Neuron (in vitro differentiated cells): ENCODE measurements around the gene IFT88.

Experiments
- H2AFZ ChIP-seq: one replicate; pipeline ENCODE4 v1.6.1; 2013; ENCODE audit warnings: low read depth, mild to moderate bottlenecking, inconsistent platforms, low read length, moderate library complexity
- H3K27me3 ChIP-seq: one replicate; pipeline ENCODE4 v1.6.1; 2013; ENCODE audit warnings: low read length; ENCODE audit not compliant: insufficient read depth
- H3K36me3 ChIP-seq: one replicate; pipeline ENCODE4 v1.6.1; 2013; ENCODE audit warnings: low read length; ENCODE audit not compliant: insufficient read depth
- H3K4me1 ChIP-seq: one replicate; pipeline ENCODE4 v1.6.1; 2013; ENCODE audit warnings: low read length; ENCODE audit not compliant: insufficient read depth
- H3K4me3 ChIP-seq: 2 replicates; pipeline ENCODE4 v1.5.1; 2013; ENCODE audit warnings: mild to moderate bottlenecking, low read length, moderate library complexity
- H3K9me3 ChIP-seq: one replicate; pipeline ENCODE4 v1.6.1; 2013; ENCODE audit warnings: low read length

Gene IFT88

GRCh38 chr13:20573636-20574035, 6.7 kb downstream of the IFT88 start:
- no peaks in the 10 kb centered on the region for H3K27me3 ChIP-seq
- peaks cover 15% of the 10 kb centered on the region for H3K9me3 ChIP-seq
- no peak overlapping the region for H2AFZ ChIP-seq
- no peak overlapping the region for H3K4me3 ChIP-seq
- no peaks in the 10 kb centered on the region for H3K4me1 ChIP-seq
- peaks cover 13% of the 10 kb centered on the region for H3K36me3 ChIP-seq

GRCh38 chr13:20579191-20579590, 12.2 kb downstream of the IFT88 start:
- H3K4me3 ChIP-seq = no peak overlapping the region
- H3K27me3 ChIP-seq = no peaks in the 10 kb centered on the region
- peaks cover 39% of the 10 kb centered on the region for H3K36me3 ChIP-seq
- no peaks in the 10 kb centered on the region for H3K4me1 ChIP-seq
- H2AFZ ChIP-seq = no peak overlapping the region
- H3K9me3 ChIP-seq = peaks cover 24% of the 10 kb centered on the region

- Histone ChIP-seq H3K36me3 (peaks cover 41% of the 10 kb centered on the region), H3K9me3 (peaks cover 32% of the 10 kb centered on the region), H3K27me3 (no peaks in the 10 kb centered on the region), H2AFZ (no peak overlapping the region), H3K4me1 (no peaks in the 10 kb centered on the region), H3K4me3 (no peak overlapping the region)
Measured at GRCh38 chr13:20580257-20580656, 13.3 kb downstream of the IFT88 start.

- Histone ChIP-seq H3K27me3 (no peaks in the 10 kb centered on the region), H3K36me3 (peaks cover 39% of the 10 kb centered on the region), H2AFZ (no peak overlapping the region), H3K9me3 (peaks cover 27% of the 10 kb centered on the region), H3K4me1 (no peaks in the 10 kb centered on the region), H3K4me3 (no peak overlapping the region)
Measured at GRCh38 chr13:20582026-20582425, 15.1 kb downstream of the IFT88 start.

- Histone ChIP-seq H3K9me3 (peaks cover 25% of the 10 kb centered on the region), H3K27me3 (no peaks in the 10 kb centered on the region), H2AFZ (no peak overlapping the region), H3K4me3 (no peak overlapping the region), H3K4me1 (no peaks in the 10 kb centered on the region), H3K36me3 (peaks cover 39% of the 10 kb centered on the region)
Measured at GRCh38 chr13:20583803-20584293, 16.9 kb downstream of the IFT88 start.

- Histone ChIP-seq H3K4me1 (no peaks in the 10 kb centered on the region), H3K36me3 (peaks cover 25% of the 10 kb centered on the region), H3K9me3 (peaks cover 20% of the 10 kb centered on the region), H3K4me3 (no peak overlapping the region), H2AFZ (no peak overlapping the region), H3K27me3 (no peaks in the 10 kb centered on the region)
Measured at GRCh38 chr13:20585371-20585770, 18.4 kb downstream of the IFT88 start.

GRCh38 chr13:20588529-20589110, 21.7 kb downstream of the IFT88 start:
- Histone ChIP-seq H3K27me3 (no peaks in the 10 kb centered on the region), H3K36me3 (peaks cover 13% of the 10 kb centered on the region), H3K4me3 (no peak overlapping the region), H3K4me1 (no peaks in the 10 kb centered on the region), H2AFZ (no peak overlapping the region), H3K9me3 (peaks cover 13% of the 10 kb centered on the region)

- no peaks in the 10 kb centered on the region for H3K27me3 ChIP-seq
- no peak overlapping the region for H2AFZ ChIP-seq
- no peaks in the 10 kb centered on the region for H3K4me1 ChIP-seq
- no peak overlapping the region for H3K4me3 ChIP-seq
- peaks cover 3% of the 10 kb centered on the region for H3K36me3 ChIP-seq
- peaks cover under 1% of the 10 kb centered on the region for H3K9me3 ChIP-seq
Measured at GRCh38 chr13:20590561-20590960, 23.6 kb downstream of the IFT88 start.

GRCh38 chr13:20592606-20593005, 25.6 kb downstream of the IFT88 start:
- Histone ChIP-seq H3K9me3 (no peaks in the 10 kb centered on the region), H3K4me3 (no peak overlapping the region), H2AFZ (no peak overlapping the region), H3K4me1 (no peaks in the 10 kb centered on the region), H3K27me3 (no peaks in the 10 kb centered on the region), H3K36me3 (peaks cover 9% of the 10 kb centered on the region)

GRCh38 chr13:20594280-20594679, 27.3 kb downstream of the IFT88 start:
- Histone ChIP-seq H3K27me3 (no peaks in the 10 kb centered on the region), H3K9me3 (no peaks in the 10 kb centered on the region), H3K36me3 (peaks cover 14% of the 10 kb centered on the region), H3K4me1 (no peaks in the 10 kb centered on the region), H2AFZ (no peak overlapping the region), H3K4me3 (no peak overlapping the region)

GRCh38 chr13:20607015-20607414, 40.1 kb downstream of the IFT88 start:
- Histone ChIP-seq H3K4me1 (no peaks in the 10 kb centered on the region), H3K9me3 (peaks cover 3% of the 10 kb centered on the region), H3K27me3 (no peaks in the 10 kb centered on the region), H3K36me3 (peaks cover 34% of the 10 kb centered on the region), H2AFZ (no peak overlapping the region), H3K4me3 (no peak overlapping the region)

GRCh38 chr13:20608438-20609020, 41.6 kb downstream of the IFT88 start:
- Histone ChIP-seq H3K4me3 (no peak overlapping the region), H3K9me3 (peaks cover 3% of the 10 kb centered on the region), H3K36me3 (peaks cover 34% of the 10 kb centered on the region), H2AFZ (no peak overlapping the region), H3K27me3 (no peaks in the 10 kb centered on the region), H3K4me1 (no peaks in the 10 kb centered on the region)

- H3K9me3 ChIP-seq = peaks cover 3% of the 10 kb centered on the region
- H3K27me3 ChIP-seq = no peaks in the 10 kb centered on the region
- H3K4me1 ChIP-seq = no peaks in the 10 kb centered on the region
- no peak overlapping the region for H2AFZ ChIP-seq
- no peak overlapping the region for H3K4me3 ChIP-seq
- peaks cover 34% of the 10 kb centered on the region for H3K36me3 ChIP-seq
Measured at GRCh38 chr13:20609145-20609544, 42.2 kb downstream of the IFT88 start.

- Histone ChIP-seq H2AFZ (no peak overlapping the region), H3K9me3 (peaks cover 3% of the 10 kb centered on the region), H3K4me3 (no peak overlapping the region), H3K4me1 (no peaks in the 10 kb centered on the region), H3K36me3 (peaks cover 34% of the 10 kb centered on the region), H3K27me3 (no peaks in the 10 kb centered on the region)
Measured at GRCh38 chr13:20610006-20610405, 43.0 kb downstream of the IFT88 start.
